IMR-90 (cell line): ENCODE measurements around the gene GABPB1.

Source experiments
- BHLHE40 ChIP-seq: fragments of 150-350 bp; IDR thresholded peaks from 2 replicates; pipeline ENCODE4 v1.6.1; 2016; ENCODE audit warnings: mild to moderate bottlenecking, low read depth, low read length
- CEBPB ChIP-seq: IDR thresholded peaks from 2 replicates; pipeline ENCODE4 v1.6.1; 2012; ENCODE audit warnings: low read depth, low read length, improper control_type of control experiment
- FOS ChIP-seq: fragments of 150-350 bp; IDR thresholded peaks from 2 replicates; pipeline ENCODE4 v1.6.1; 2016; ENCODE audit warnings: low read depth, low read length
- MAZ ChIP-seq: IDR thresholded peaks from 2 replicates; pipeline ENCODE4 v1.6.1; 2012; ENCODE audit warnings: low read depth, mild to moderate bottlenecking, low read length, improper control_type of control experiment, moderate library complexity, borderline replicate concordance
- MXI1 ChIP-seq: IDR thresholded peaks from 2 replicates; pipeline ENCODE4 v1.6.1; 2012; ENCODE audit warnings: low read depth, mild to moderate bottlenecking, low read length, moderate library complexity, borderline replicate concordance
- POLR2A ChIP-seq: IDR thresholded peaks from 2 replicates; pipeline ENCODE4 v1.6.1; 2012; ENCODE audit warnings: mild to moderate bottlenecking, low read depth, low read length
- RAD21 ChIP-seq: IDR thresholded peaks from 2 replicates; pipeline ENCODE4 v1.6.1; 2012; ENCODE audit warnings: low read length, improper control_type of control experiment
- TF ChIP-seq, protein P1 (sequence below): conservative IDR thresholded peaks from 2 replicates; pipeline ENCODE4 v1.5.1; 2012; ENCODE audit warnings: mild to moderate bottlenecking, low read depth, low read length, improper control_type of control experiment
- TF ChIP-seq, protein P2 (sequence below): fragments of 150-350 bp; IDR thresholded peaks from 2 replicates; pipeline ENCODE4 v1.6.1; 2016; ENCODE audit warnings: low read depth, mild to moderate bottlenecking, low read length, moderate library complexity, borderline replicate concordance
- TF ChIP-seq, protein P3 (sequence below): fragments of 150-350 bp; IDR thresholded peaks from 2 replicates; pipeline ENCODE4 v1.6.1; 2017; ENCODE audit warnings: mild to moderate bottlenecking, antibody characterized with exemption, low read length, low read depth

DNA sequence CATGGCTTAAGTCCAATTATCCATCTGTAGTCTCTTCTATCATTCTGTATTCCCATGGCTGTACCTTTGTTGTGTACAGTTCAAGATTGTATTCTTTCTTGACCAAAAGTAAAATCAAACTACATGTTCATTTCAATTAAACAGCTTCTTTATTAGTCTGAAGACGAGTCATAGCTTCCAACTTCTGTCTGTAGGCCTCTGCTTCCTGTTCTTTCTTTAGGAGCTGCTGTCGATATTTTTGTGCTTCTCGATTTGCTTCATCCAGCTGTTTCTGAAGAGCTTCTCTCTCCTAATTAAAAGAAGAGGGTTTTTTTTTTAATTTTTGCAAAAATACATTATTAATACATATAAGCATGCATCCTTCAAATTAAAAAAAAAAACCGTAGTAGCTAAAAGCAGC, 76.5 kb downstream of the GABPB1 start:
- TF ChIP-seq, protein P1, sequence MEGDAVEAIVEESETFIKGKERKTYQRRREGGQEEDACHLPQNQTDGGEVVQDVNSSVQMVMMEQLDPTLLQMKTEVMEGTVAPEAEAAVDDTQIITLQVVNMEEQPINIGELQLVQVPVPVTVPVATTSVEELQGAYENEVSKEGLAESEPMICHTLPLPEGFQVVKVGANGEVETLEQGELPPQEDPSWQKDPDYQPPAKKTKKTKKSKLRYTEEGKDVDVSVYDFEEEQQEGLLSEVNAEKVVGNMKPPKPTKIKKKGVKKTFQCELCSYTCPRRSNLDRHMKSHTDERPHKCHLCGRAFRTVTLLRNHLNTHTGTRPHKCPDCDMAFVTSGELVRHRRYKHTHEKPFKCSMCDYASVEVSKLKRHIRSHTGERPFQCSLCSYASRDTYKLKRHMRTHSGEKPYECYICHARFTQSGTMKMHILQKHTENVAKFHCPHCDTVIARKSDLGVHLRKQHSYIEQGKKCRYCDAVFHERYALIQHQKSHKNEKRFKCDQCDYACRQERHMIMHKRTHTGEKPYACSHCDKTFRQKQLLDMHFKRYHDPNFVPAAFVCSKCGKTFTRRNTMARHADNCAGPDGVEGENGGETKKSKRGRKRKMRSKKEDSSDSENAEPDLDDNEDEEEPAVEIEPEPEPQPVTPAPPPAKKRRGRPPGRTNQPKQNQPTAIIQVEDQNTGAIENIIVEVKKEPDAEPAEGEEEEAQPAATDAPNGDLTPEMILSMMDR, result no peak
- no peak for TF ChIP-seq POLR2A
- no peak for TF ChIP-seq MXI1
- TF ChIP-seq MAZ, result no peak
- no peak for TF ChIP-seq FOS
- TF ChIP-seq, protein P2, sequence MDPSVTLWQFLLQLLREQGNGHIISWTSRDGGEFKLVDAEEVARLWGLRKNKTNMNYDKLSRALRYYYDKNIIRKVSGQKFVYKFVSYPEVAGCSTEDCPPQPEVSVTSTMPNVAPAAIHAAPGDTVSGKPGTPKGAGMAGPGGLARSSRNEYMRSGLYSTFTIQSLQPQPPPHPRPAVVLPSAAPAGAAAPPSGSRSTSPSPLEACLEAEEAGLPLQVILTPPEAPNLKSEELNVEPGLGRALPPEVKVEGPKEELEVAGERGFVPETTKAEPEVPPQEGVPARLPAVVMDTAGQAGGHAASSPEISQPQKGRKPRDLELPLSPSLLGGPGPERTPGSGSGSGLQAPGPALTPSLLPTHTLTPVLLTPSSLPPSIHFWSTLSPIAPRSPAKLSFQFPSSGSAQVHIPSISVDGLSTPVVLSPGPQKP, result no peak
- no peak for TF ChIP-seq CEBPB
- no peak for TF ChIP-seq RAD21
- TF ChIP-seq, protein P3, sequence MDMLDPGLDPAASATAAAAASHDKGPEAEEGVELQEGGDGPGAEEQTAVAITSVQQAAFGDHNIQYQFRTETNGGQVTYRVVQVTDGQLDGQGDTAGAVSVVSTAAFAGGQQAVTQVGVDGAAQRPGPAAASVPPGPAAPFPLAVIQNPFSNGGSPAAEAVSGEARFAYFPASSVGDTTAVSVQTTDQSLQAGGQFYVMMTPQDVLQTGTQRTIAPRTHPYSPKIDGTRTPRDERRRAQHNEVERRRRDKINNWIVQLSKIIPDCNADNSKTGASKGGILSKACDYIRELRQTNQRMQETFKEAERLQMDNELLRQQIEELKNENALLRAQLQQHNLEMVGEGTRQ, result no peak
- TF ChIP-seq BHLHE40, result no peak
